OCI-LY3 (cell line): ENCODE data around the gene BAZ1B.
"Not testable (repeated sequence)": the region's sequence is repeated elsewhere in the genome, so short reads cannot be mapped to it uniquely, and the experiment has no call there.

ENCODE experiments used
- CTCF ChIP-seq: fragments of 200-600, 300-600 bp; sonication (generic); IDR thresholded peaks from 2 replicates; pipeline ENCODE4 v1.5.1; 2014; ENCODE audit warnings: antibody characterized with exemption, low read length, low read depth
- EZH2phosphoT487 ChIP-seq: fragments of 200-600 bp; shearing (Covaris generic); IDR thresholded peaks from 2 replicates; pipeline ENCODE4 v1.6.1; 2018; ENCODE audit warnings: antibody characterized with exemption, mixed run types, low read depth

GRCh38 chr7:73399185-73400050, 122.7 kb downstream of the BAZ1B start:
- TF ChIP-seq CTCF, EZH2phosphoT487: not testable (repeated sequence)
